K562 (cell line): Measurements from ENCODE around the gene SURF6. TPM values are rescaled to one million over a fixed set of nuclear protein-coding genes. Genes with fewer than 3 reads are reported as not detected.
A peak's percentile ranks its signal among the peaks of the same experiment; 100 is the strongest.

Experiments
- CXXC5 ChIP-seq: fragments of 250-450 bp; sonication (Bioruptor Pico); IDR thresholded peaks from 2 replicates; pipeline ENCODE4 v1.8.0; 2022; ENCODE audit warnings: inconsistent platforms, mild to moderate bottlenecking, moderate library complexity
- DIDO1 ChIP-seq: fragments of 450-650 bp; IDR thresholded peaks from 2 replicates; pipeline ENCODE4 v1.6.1; 2016; ENCODE audit warnings: low read depth, missing biosample characterization, missing genetic modification characterization
- E4F1 ChIP-seq: fragments of 250-450 bp; sonication (Bioruptor Pico); IDR thresholded peaks from 2 replicates; pipeline ENCODE4 v1.5.0; 2021; ENCODE audit warnings: mild to moderate bottlenecking, borderline replicate concordance
- JUND ChIP-seq, 2 experiments: IDR thresholded peaks; 2 replicates in 1 of 2; 3 replicates in 1 of 2; pipeline ENCODE4 v1.6.1; 2011; ENCODE audit warnings: borderline replicate concordance in 2 of 2, low read depth in 2 of 2, low read length in 2 of 2, improper control_type of control experiment in 1 of 2, missing biosample characterization in 1 of 2, missing genetic modification characterization in 1 of 2, missing genetic modification reagents in 1 of 2
- POLR2AphosphoS2 ChIP-seq: IDR thresholded peaks from 2 replicates; pipeline ENCODE4 v1.6.1; 2012; ENCODE audit warnings: low read length, improper control_type of control experiment
- TAF9B ChIP-seq: fragments of 450-650 bp; IDR thresholded peaks from 2 replicates; pipeline ENCODE4 v1.6.1; 2018; ENCODE audit warnings: mild to moderate bottlenecking; ENCODE audit not compliant: partially characterized antibody
- YBX1 ChIP-seq: fragments of 450-650 bp; IDR thresholded peaks from 2 replicates; pipeline ENCODE4 v1.7.1; 2016; ENCODE audit warnings: mild to moderate bottlenecking
- ZBTB40 ChIP-seq, 2 experiments: fragments of 450-650 bp in 1 of 2; sonication (generic) in 1 of 2; formaldehyde crosslinking in 1 of 2; IDR thresholded peaks; 2 replicates each; pipeline versions ENCODE4 v1.7.1 to v1.9.0; 2016 to 2022; ENCODE audit warnings: inconsistent platforms in 1 of 2, mild to moderate bottlenecking in 1 of 2, missing genetic modification reagents in 1 of 2
- ZBTB7A ChIP-seq: IDR thresholded peaks from 2 replicates; pipeline ENCODE4 v1.6.1; 2011; ENCODE audit warnings: low read depth, mild to moderate bottlenecking, low read length, moderate library complexity, borderline replicate concordance; ENCODE audit not compliant: control insufficient read depth
- ZNF449 ChIP-seq: fragments of 250-450 bp; sonication (Bioruptor Pico); IDR thresholded peaks from 2 replicates; pipeline ENCODE4 v1.8.0; 2022; ENCODE audit warnings: moderate library complexity, mild to moderate bottlenecking, inconsistent platforms
- polyA plus RNA-seq, 8 experiments: library from polyadenylated mRNA; depleted of rRNA in 4 of 8; stranded (reverse) in 5 of 8; unstranded in 3 of 8; fragments of >200 nt; fragmentation: Nextera tagmentation in 2 of 8; fragmentation: Illumina TruSeq in 1 of 8; extraction: Ambion mirVana in 2 of 8; extraction: Trizol in 1 of 8; gene quantifications; 2 replicates each; pipeline versions ENCODE4 v1.2.1 to v1.2.3, GENCODE V29; 2011 to 2014; ENCODE audit warnings: inconsistent platforms in 1 of 8, missing spikeins in 1 of 8
- total RNA-seq, 7 experiments: library from RNA; depleted of rRNA in 6 of 7; stranded (reverse); fragments of >200 nt in 6 of 7; fragmentation: Illumina TruSeq in 2 of 7; extraction: Trizol in 2 of 7; gene quantifications; 2 replicates each; pipeline versions ENCODE4 v1.2.1 to v1.2.3, GENCODE V29; 2011 to 2021; ENCODE audit warnings: low replicate concordance in 1 of 7

The SURF6 gene
- total and polyA plus RNA-seq, 9 of the 15 experiments (the other 6 are each of a cell fraction or from before 2014, with no cell fraction given): 1.4 to 68.3 (median 14.7) TPM

- TF ChIP-seq ZBTB40 (IDR thresholded peaks at IDR 0.05) (peak; percentile 94), ZBTB40 (CRISPR knock-in tag; IDR thresholded peaks at IDR 0.05) (no peak; the same call in 1 of the 2 replicates), DIDO1 (tag) (peak; percentile 80), POLR2AphosphoS2 (peak; percentile 96; the same call in 1 of the 2 replicates), YBX1 (no peak), E4F1 (CRISPR knock-in tag) (peak; percentile 90), TAF9B (peak; percentile 69), CXXC5 (CRISPR knock-in tag) (peak; percentile 96), JUND (IDR thresholded peaks at IDR 0.05; ENCODE audit: borderline replicate concordance, low read depth, low read length) (peak; percentile 68; the same call in 1 of the 2 replicates), JUND (tag; IDR thresholded peaks at IDR 0.05; ENCODE audit: borderline replicate concordance, low read depth, low read length) (no peak; the same call in 2 of the 3 replicates), ZNF449 (CRISPR knock-in tag) (no peak), ZBTB7A (peak; percentile 70; the same call in 1 of the 2 replicates)
Measured at GRCh38 chr9:133335924-133336811, at the start of gene SURF6 (continued).
